GM03348 (cell line): ENCODE measurements around the gene IPMK.

ENCODE experiments used
- DNase-seq: peaks from one replicate; pipeline ENCODE4 v3.0.0; 2012; ENCODE audit warnings: low spot score

Gene IPMK

GRCh38 chr10:58153751-58154150 lies 113.9 kb downstream of the IPMK start:
- DNase-seq: no peak

GRCh38 chr10:58152673-58153263 lies 114.9 kb downstream of the IPMK start:
- peak; percentile 43 for DNase-seq

- no peak for DNase-seq
Measured at GRCh38 chr10:58150290-58150689, 117.4 kb downstream of the IPMK start.

- DNase-seq: no peak
Measured at GRCh38 chr10:58143944-58144343, 123.8 kb downstream of the IPMK start.
